NCI-H187 (cell line): Measurements from ENCODE around the gene ADGRA1.

Experiments
- DNase-seq, 2 experiments: peaks; one replicate each; lab custom pipeline; 2025; lab: John Stamatoyannopoulos, UW

The ADGRA1 gene

DNA sequence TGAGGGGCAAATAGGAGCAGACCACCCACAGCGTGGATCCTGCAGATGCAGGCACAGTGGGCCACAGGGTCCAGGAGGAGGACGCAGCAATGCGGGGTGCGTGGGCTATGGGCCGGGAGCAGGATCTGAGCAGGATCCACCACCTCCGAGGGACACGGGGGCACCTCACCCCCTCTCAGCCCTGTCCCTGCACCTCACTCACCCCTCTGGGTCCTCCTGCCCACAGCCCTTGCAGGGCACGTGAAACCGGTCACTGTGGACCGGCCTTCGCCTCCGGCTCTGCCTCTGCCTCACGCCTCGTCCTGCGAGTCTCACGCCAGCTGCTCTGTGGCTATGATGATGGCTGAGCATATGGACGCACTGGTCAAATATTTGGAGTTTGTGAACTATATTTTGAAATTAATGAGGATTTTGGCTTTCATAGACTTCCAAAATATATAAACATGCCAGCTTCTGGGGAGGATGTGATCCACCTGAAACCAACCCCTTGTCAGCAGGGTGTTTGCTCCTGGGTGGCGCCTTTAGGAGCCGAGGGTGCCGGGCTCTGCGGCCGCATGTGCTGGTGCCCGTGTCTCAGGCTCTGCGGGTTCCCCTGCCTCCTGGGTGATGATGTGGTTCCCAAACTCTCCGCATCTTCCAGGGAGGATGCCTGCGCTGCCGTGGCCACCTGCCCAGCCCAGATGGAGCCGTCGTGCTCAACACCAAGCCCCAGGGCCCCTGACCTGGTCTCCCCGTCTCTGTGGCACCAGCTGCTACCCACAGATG lies 11.3 kb upstream of the ADGRA1 start:
- DNase-seq: no peak

DNA sequence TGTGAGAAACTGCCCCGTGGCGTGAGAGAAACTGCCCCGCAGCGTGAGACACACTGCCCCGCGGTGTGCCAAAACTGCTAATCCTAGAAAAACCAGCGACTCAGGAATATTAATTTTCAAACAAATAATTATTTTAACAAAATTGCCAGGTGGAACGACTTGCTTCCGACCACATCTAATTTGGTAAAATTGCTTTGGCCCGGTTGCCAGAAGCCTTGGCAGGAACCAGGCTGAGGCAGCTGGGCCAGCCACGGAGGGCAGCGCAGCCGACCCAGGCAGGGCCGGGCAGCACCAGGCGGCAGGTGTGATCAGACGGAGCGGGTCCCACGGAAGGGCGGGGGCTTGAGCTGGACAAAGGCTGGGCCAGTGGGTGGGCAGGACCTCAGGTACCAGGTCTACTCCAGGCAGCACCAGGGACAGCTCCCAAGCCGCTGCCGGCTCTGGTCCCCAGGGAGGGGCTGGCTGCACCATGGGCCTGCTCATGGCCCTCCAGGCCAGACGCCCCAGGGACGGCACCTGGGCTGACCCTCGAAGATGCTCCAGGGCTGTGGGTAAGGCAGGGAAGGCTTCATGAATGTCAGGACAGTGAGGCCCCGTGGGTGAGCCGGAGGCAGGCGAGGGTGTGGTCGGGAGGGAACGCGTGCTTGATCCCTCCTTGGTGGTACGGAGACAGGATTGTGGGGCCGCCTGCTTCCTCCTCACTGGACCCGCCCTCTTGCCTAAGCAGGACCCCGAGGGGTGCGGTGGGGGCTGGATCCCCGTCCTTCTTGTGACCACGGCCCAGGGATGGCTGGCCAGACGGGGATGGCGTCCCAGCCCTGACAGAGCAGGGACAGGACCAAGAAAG lies 7.7 kb upstream of the ADGRA1 start:
- no peak for DNase-seq

DNA sequence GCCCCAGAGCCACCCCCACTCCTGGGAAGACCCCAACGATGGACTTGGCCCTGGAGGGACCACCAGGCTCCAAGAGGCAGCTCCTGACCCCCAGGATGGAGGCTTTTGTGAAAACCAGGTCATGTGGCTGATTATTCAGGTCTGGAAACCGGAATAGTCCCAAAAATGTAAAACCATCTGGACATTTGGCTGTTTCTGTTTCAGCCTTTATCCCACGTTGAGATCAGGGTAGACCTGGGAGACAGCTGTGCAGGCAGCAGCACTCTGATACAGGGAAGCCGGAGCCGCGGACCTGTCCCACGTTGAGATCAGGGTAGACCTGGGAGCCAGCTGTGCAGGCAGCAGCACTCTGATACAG lies 7.1 kb upstream of the ADGRA1 start:
- DNase-seq: no peak

DNA sequence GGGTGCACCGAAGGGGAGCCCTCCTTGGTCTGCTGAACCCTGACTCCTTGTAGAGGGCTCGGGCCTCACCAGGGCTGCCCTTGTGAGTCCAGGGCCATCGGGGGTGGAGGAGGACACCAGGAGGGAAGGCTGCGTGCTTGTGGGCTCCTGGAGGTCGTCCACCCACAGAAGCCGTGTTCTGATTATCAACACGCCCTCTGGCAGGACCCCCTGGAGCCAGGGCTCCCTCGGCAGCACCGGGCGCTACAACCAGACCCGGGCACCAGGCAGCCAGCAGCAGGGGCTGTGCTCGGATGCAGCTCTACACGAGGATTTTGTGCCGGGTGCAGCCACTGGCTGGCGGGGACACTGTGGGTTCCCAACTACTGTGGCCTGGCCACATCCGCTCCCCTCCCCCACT lies 6.1 kb upstream of the ADGRA1 start:
- no peak for DNase-seq

DNA sequence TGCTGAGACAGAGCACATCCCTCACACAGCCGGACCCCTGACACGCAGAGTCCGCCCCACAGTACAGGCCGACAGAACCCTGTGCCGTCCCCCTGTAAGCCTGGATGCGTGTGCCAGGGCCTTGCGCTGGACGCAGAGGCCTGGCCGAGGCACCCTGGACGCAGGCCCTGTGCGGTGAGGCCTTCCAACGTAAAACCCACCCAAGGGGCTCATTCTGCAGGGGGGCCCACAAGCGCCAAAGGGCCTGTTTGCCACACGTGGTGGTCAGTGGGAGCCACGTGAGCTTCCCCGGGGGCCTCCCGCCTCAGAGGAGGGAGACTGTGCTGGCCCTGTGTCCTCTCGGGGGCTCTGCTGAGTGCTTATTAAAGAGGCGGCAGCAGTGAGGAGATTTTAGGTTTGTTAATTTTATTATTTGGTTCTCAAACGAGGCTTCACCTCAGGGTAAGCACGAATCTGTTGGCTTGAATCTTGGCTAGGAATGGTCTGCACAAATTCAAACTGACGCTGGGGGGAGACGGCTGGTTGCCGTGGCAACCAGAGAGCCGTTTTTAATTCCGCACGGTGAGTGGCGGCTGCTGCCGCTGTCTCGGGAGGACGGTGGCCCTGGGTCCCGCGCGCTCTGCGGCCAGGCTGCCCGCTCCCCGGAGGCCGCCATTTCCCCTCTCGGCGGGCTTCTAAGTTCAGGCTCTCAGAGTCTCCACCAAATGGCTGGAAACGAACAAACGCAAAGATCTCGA lies 4.9 kb upstream of the ADGRA1 start:
- no peak for DNase-seq

DNA sequence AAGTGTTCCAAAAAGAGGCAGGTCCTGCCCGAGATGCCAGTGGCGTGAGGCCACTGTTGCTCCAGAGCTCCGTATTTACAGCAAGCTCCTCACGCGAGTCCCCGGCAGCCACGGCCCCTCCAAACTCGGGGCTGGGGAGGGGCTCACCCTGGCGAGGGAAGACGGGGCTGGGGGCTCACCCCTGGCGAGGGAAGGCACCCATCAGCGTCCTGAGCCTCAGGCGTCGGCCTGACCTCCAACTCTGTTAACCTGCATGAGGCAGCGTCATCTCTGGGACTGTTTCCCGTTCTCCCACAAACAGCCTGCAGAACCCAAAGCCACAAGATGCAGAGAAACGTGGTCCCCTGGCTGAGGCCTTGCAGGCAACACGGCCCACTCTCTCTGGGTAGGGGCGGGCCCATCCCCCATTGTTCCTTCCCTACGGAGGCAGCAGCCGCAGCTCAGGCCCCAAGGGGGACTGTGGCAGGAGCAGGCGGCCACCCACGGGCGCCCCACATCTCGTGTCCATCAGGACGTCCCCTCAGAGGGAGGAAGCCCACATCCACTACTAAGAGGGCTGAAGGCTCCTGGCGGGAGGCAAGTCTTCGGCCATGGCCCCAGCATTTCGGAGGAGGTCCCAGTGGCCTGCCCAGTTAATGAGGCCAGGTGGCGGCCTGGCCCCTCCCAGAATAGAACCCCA lies 4.2 kb upstream of the ADGRA1 start:
- no peak for DNase-seq

DNA sequence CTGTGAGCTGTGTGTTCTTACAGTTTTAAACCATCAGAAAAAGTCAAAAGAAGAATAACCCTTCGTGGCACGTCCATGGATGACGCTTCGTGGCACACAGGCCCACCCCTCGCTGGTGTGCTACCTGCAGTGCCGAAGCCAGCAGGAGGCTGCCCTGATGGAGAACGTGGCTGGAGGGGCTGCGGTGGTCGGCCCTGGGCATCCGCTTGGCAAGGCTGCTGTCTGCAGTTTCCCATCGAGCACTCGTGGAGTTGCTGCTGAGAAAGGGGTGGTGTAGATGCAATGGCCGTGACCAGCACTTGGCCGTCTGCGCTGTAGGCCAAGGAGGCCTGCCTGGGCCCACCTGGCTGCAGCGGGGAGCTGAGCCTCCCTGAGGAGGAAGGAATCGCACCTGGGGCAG lies 3.2 kb upstream of the ADGRA1 start:
- DNase-seq: no peak

DNA sequence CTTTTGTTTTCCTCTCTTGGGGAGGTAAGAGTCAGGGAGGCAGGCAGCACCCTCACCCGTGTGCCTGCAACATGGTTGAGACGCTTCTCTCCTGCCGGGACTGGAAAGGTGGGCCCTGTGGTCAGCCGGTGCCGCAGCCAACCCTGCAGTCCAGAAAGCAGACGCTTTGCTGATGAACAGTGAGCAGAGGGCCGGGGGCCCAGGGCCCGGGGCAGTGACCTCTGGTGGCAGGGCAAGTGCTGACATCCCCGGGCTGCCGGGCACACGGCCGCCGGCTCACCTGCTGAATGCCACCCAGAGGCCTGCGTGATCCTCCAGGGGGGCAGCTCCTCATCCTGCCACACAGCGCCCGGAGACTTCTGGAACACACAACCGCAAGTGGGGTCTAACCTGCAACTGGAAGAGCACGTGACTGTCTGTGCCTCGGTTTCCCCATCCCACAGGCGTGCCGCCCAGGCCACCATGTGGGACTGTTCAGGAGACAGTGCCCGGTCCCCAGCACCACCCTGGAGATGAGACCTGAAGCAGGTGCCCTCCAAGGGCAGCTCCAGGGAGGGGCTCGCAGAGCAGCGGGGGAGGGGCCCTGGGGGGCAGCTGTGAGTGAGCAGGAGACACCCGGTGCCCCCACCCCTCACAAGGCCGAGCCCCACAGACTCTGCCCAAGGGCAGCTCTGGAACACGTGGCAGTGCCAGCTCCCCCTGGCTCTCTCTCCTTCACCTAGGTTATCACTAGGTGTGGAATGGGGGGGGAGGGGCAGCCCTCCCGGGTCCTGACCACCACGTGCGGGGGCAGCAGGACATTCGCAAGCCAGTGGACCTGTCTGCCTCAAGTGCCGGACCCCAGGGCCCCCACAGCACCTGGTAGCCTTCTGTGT lies 2.2 kb upstream of the ADGRA1 start:
- no peak for DNase-seq

DNA sequence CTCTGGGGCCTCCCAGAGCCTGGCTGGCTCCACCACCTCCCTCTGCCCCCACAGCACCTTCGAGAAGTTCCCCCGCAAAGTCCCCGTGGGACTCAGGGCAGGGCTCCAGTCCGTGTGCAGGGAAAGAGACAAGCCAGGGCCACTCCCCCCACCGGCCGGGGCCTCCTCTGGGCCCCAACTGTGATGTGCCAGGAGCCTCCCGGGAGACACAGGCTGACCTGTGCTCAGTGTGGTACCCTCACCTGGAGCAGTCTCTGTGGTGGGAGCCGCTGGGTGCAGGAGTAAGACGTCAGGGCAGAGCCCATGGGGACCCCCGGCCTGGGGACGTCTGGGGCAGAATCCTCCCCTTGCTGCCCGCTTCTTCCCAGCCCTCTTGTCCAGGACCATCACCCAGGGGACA lies 1.5 kb upstream of the ADGRA1 start:
- DNase-seq: no peak

DNA sequence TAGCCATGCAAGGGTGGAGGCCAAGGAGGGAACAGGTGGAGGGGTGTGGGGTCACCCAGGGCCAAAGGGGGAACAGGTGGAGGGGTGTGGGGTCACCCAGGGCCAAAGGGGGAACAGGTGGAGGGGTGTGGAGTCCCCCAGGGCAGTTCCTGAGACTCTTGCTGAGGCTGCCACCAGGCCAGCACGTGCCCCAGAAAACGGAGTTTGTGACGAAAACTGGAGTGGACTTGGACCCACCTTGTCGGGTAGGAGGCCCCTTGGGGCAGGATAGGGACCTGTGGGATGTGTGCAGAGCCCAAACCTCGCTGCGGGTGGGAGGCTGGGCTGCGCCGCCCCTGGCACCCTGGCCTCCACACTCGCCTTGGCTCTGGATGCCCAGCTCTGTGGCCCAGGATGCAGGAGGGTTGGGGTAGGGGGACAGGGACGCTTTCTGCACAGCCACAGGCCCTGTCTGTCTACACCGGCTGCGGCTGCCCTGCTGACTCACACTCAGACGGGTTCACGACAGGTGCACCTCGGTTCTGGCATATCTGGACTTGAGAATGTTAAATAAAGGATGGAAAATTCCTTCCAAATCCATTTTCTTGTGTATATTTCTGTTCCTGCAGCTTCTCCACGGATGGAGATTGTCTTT lies 562 bp upstream of the ADGRA1 start:
- no peak for DNase-seq

DNA sequence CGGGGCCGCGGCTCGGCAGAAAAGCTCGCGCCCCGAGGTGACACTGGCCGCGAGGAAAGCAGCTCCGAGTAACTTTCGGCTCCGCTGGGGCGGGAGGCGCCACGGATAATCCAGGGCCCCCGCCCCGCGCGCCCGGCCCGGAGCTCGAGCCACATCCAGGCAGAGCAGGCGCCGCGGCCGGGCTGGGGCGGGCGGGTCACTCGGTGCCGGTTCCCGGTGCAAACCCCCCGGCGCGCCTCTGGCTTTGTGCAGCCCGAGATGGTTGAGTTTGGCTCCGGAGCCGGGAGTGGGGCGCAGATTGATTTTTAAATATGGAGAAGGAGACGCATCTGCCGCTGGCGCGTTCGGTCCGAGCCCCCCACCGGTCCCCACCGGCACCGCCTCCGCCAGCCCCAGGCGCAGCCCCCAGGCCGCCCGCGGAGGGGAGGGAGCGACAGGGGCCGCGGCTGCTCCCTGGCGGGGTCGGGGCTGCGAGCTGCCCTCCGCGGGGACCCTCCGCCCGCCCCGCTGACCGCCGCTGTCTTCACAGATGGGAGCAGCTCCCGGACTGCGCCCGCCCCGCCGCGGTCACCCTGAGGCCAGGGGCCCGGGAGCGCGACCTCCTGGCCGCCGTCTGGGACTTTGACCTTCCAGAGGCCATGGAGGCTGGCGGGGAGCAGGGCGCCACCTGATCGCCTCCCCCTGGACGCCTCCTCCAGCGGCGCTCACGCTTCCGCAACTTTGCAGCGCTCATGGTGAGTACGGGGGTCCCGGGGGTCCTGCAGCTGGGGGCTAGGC lies 643 bp downstream of the ADGRA1 start:
- no peak for DNase-seq

DNA sequence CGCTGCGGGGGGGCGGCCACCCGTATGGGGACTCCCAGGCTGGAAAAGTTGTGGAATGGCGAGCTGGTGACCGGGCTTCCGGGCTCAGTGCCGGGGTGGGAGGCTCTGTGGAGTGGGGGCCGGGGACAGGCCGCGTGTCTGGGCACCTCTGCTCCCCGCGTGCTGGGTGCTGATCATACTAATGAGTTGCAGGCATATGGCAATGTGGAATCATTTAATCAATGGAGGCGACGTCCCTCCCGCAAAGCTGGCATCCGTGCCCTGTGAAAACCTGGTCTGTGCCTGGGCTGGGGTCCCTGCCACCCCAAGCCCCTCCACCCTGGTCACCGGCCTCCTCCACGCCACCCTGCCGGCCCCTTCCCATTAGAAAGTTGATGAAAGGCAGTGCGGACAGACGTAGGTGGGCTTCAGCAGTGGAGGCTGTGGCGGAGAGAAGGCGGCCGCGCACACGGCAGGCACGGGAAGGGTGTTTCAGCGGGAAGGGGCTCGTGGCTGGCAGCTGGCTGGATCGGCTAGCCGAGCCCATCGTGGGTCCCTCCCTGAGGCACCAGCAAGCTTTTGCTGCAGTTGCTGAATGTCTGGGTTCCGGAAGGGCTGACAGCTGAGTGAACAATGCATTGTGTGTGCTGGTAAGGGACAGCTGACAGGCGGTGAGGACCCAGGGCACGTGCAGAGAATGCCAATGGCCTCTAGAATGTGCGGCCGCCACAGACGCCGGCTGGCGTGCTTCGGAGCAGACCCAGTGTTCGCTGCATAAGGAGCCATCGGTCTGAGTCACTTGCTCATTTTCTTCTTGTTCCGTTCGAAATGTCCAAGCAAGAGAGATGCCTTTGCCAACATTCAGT lies 1.5 kb downstream of the ADGRA1 start:
- DNase-seq: no peak

DNA sequence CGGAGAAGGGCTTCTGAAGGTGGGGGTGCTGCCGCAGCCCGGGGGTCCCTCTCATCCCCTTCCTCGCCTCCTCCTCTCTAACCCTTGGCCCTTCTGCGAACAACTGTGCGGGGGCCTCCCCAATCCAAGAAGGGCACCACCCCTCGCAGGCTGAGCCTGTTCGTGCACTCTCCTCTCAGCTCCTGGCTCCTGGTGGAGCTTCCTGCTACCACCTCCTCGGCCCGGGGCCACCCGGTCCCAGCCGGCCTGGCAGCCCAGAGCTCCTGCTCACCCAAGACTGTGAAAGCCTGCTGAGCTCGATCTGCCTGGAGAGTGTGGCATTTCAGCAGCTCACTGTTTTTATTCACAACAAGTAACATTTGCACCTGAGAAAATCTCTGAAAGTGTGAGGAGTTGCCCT lies 2.4 kb downstream of the ADGRA1 start:
- DNase-seq: no peak

DNA sequence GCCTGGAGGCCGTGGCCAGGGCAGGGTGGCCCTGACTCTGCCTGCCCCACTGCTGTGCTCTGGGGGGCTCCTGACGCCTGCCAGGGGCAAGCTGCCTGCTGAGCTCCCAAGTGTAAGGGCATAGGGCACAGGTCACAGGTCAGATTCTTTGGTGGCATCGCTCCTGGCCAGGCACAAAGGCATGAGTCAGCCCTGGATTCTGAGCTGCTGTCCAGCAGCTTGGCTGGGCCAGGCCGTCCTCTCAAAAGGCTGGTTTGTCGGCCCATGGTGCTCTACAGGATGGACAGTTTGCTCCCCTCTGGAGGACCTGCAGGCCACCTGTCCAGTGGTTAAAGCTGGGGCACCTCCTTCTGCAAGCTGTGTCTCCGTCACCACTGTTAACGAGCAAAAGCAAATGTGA lies 2.9 kb downstream of the ADGRA1 start:
- DNase-seq: no peak

DNA sequence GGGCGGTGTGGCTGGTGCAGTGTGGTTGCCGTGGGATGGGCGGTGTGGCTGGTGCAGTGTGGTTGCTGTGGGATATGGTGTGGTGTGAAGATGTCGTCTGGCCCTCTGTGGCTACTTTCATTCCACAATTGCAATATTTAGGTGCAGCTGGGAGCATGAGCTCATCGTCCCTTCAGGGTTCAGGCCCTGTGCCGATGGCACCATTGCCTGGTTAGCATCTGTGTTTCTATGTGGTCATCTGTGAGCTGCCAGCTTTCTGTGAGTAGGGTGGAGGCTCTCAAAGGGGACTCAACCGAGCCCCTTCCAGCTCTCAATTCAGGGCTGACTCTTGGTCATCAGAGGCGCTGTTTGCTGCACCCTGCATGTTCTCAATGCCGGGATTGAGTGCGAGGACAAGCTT lies 3.6 kb downstream of the ADGRA1 start:
- DNase-seq: no peak

DNA sequence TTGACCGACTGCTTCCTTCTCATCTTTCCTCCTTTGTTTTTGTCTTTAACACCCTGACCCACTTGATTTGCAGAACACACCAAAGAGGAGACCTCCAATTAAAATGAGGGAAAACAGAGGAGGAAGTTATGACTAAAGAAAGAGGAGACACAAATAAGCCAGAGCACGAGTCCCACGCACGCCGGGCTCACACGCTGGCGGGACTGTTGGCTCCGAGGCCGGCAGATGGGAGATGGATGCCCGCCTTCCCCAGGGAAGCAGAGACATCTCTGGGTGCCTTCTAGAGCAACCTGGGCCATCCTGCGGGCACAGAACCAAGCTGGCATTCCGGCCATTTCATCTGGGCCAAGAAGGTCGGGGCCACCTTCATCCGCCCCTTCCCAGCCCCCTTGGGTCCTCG lies 5.6 kb downstream of the ADGRA1 start:
- no peak for DNase-seq

DNA sequence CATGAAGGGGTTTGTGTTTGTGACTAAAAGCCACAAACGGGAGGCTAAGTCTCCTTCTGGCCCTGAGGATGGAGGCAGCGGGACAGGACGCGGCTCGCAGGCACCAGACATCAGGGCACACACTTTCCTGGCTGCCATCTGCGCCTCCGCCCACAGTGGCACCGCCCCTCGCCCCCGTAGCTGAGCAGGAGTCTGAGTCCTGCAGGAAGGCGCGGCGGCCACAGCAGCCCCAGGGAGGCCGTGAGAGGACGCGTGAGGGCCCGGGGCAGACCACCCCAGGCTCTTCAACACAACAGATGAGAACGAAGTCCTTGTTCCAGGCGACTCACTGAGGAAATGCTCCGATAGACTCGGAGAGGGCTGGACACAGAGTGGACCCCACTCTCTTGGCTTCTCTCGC lies 6.6 kb downstream of the ADGRA1 start:
- no peak for DNase-seq

DNA sequence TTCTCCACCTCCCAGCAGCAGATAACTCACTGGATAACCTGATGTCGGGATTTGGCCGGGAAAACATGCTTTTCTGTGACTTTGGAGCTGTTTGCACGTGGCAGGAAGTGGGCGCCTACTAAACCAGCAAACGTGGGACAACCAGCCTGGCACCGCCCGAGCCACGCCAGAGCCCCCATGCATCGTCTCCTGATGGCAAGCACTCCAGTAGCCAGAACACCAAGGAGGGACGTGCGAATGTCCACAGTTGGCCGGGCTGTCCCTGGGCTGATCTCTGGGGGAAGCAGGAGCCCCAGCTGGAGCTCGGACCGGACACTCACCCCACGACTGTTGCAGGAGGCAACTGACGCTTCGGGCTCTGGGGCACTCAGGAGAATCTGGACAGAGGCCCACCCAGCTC lies 7.1 kb downstream of the ADGRA1 start:
- DNase-seq: no peak

DNA sequence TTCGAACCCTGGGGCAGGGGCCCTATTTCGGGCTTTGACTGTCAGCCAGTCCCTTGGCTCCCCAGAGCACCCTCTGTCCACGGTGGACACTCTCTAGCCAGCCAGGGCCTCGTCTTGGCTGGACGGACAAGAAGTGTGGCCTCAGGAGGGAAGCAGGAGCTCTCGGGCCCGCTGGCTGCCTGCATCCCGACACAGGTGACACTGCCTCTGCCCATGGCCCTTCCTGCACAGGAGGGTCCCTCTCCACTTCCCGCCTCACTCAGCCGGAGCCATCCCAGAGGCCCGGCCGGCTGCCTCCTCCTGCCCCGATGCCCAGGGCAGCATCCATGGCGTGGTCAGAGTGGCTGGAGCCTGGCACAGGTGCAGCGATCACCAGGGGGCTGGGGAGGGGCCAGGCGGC lies 7.9 kb downstream of the ADGRA1 start:
- no peak for DNase-seq
